AG09309 (cell line): ENCODE measurements around the gene NPM1.

Experiments used
- DNase-seq: peaks from one replicate; pipeline ENCODE4 v3.0.0-alpha.2; 2010; ENCODE audit warnings: low read depth
- H3K4me3 ChIP-seq: 2 replicates; pipeline ENCODE4 v1.5.1; 2011; ENCODE audit warnings: mild to moderate bottlenecking, low read depth, low read length, moderate library complexity; ENCODE audit not compliant: control insufficient read depth
- CTCF ChIP-seq: IDR thresholded peaks from 2 replicates; pipeline ENCODE4 v1.5.1; 2011; ENCODE audit warnings: mild to moderate bottlenecking, low read depth, low read length, inconsistent platforms; ENCODE audit not compliant: insufficient read depth, control insufficient read depth; ENCODE audit errors: missing control alignments

NPM1 gene

GRCh38 chr5:171415115-171415730, 27.6 kb downstream of the NPM1 start:
- no peak overlapping the region for H3K4me3 ChIP-seq
- no peak for DNase-seq
- no peak for TF ChIP-seq CTCF

GRCh38 chr5:171416160-171417049, 28.8 kb downstream of the NPM1 start:
- H3K4me3 ChIP-seq = no peak overlapping the region
- DNase-seq = no peak
- no peak for TF ChIP-seq CTCF

GRCh38 chr5:171418316-171418981, 30.8 kb downstream of the NPM1 start:
- TF ChIP-seq CTCF = peak; percentile 96
- DNase-seq = peak; percentile 33
- H3K4me3 ChIP-seq = peak overlapping the region; percentile 48

GRCh38 chr5:171418982-171419687, 31.5 kb downstream of the NPM1 start, which contains the start of gene FGF18:
Gene FGF18, plus strand, starts transcription at chr5:171419647. Its CDS starts 553 bp downstream, at chr5:171420200.
- TF ChIP-seq CTCF = no peak
- H3K4me3 ChIP-seq = peak within 1 kb of the TSS; percentile 48
- DNase-seq = no peak

GRCh38 chr5:171419688-171420430, 32.2 kb downstream of the NPM1 start:
- no peak for DNase-seq
- TF ChIP-seq CTCF = no peak

More at GRCh38 chr5:171419688-171420430, 32.2 kb downstream of the NPM1 start:
- H3K4me3 ChIP-seq = peak overlapping the region; percentile 2; the same call in 1 of the 2 replicates
